GM12878 (cell line): ENCODE measurements around the gene AFG1L. TPM values are rescaled to one million over a fixed set of nuclear protein-coding genes. Genes with fewer than 3 reads are reported as not detected.

Experiments
- ATAC-seq: fragments of 200-7000 bp; cut with Tn5 transposase; 3 replicates; pipeline ENCODE4 v1.9.1; 2020; ENCODE audit warnings: mild to moderate bottlenecking, moderate library complexity
- BruUV-seq: library from RNA; stranded (reverse); fragments of 400-500 nt; replicated peaks from 2 replicates; lab custom pipeline; 2021; lab: Mats Ljungman, UMichigan
- CTCF ChIA-PET: fragments of 300-600 bp; sonication (Branson Sonifier 250); formaldehyde crosslinking; extraction: SDS; loops from one replicate; lab custom pipeline; 2021; ENCODE audit warnings: inconsistent platforms; lab: Yijun Ruan, JAX
- POLR2A ChIA-PET: fragments of 350-600 bp; formaldehyde crosslinking; extraction: SDS; loops from one replicate; lab custom pipeline; 2021; ENCODE audit warnings: inconsistent platforms; lab: Charles Lee
- RAD21 ChIA-PET: fragments of 300-600 bp; sonication (Branson Sonifier 250); formaldehyde crosslinking; loops from one replicate; lab custom pipeline; 2023; ENCODE audit warnings: antibody characterized with exemption; ENCODE audit not compliant: unreplicated experiment; lab: Charles Lee
- SMC1A ChIA-PET: fragments of 300-600 bp; sonication (Branson Sonifier 250); formaldehyde crosslinking; loops from one replicate; lab custom pipeline; 2023; ENCODE audit not compliant: unreplicated experiment, uncharacterized antibody; lab: Charles Lee
- DNase-seq: peaks from one replicate; pipeline ENCODE4 v3.0.0-alpha.2; 2011; ENCODE audit warnings: low read depth, low spot score
- FAIRE-seq: peaks from 3 replicates; lab custom pipeline; 2011; peaks lifted over from hg19 to GRCh38; lab: Jason Lieb, UNC
- H2AFZ ChIP-seq: 2 replicates; pipeline ENCODE4 v1.6.0; 2011; ENCODE audit warnings: low read depth, low read length, control low read depth; ENCODE audit not compliant: control insufficient read depth
- H3K27ac ChIP-seq: 2 replicates; pipeline ENCODE4 v1.5.1; 2011; ENCODE audit warnings: control low read depth; ENCODE audit not compliant: control insufficient read depth, insufficient read depth
- H3K27me3 ChIP-seq, 2 experiments: replicated peaks in 1 of 2; 2 replicates each; pipeline versions ENCODE4 v1.6.0 to v1.6.1; 2011; ENCODE audit warnings: low read length in 1 of 2; ENCODE audit not compliant: control insufficient read depth in 2 of 2, insufficient read depth in 2 of 2
- H3K36me3 ChIP-seq, 2 experiments: 2 replicates each; pipeline ENCODE4 v1.5.1; 2011; ENCODE audit warnings: low read length in 1 of 2; ENCODE audit not compliant: control insufficient read depth in 2 of 2, insufficient read depth in 2 of 2
- H3K4me1 ChIP-seq: 2 replicates; pipeline ENCODE4 v1.6.1; 2011; ENCODE audit warnings: mild to moderate bottlenecking, low read length, moderate library complexity, mixed read lengths; ENCODE audit not compliant: control insufficient read depth, insufficient read depth
- H3K4me2 ChIP-seq: 2 replicates; pipeline ENCODE4 v1.6.0; 2011; ENCODE audit warnings: control low read depth; ENCODE audit not compliant: control insufficient read depth, insufficient read depth
- H3K4me3 ChIP-seq: fragments of 200-600 bp; sonication (generic); 2 replicates; pipeline ENCODE4 v1.5.1; 2016
- H3K79me2 ChIP-seq: 2 replicates; pipeline ENCODE4 v1.6.0; 2011; ENCODE audit warnings: low read length; ENCODE audit not compliant: control insufficient read depth, insufficient read depth
- H3K9ac ChIP-seq: 2 replicates; pipeline ENCODE4 v1.8.0; 2011; ENCODE audit warnings: low read length, control low read depth, mixed read lengths; ENCODE audit not compliant: control insufficient read depth, insufficient read depth
- H3K9me3 ChIP-seq: replicated peaks from 3 replicates; pipeline ENCODE4 v1.5.1; 2011; ENCODE audit warnings: mild to moderate bottlenecking, low read length; ENCODE audit not compliant: control insufficient read depth, insufficient read depth
- H4K20me1 ChIP-seq: 2 replicates; pipeline ENCODE4 v1.6.0; 2011; ENCODE audit not compliant: control insufficient read depth, insufficient read depth
- ASH2L ChIP-seq: fragments of 300-600, 200-600 bp; sonication (generic); IDR thresholded peaks from 2 replicates; pipeline ENCODE4 v1.6.1; 2017; ENCODE audit warnings: low read depth, mild to moderate bottlenecking, borderline replicate concordance
- ATF2 ChIP-seq: IDR thresholded peaks from 2 replicates; pipeline ENCODE4 v1.6.1; 2012; ENCODE audit warnings: low read length, inconsistent platforms
- REST ChIP-seq: IDR thresholded peaks from 2 replicates; pipeline ENCODE4 v1.6.1; 2012; ENCODE audit warnings: mild to moderate bottlenecking, low read depth, low read length
- SIX5 ChIP-seq: IDR thresholded peaks from 2 replicates; pipeline ENCODE4 v1.6.1; 2011; ENCODE audit warnings: mild to moderate bottlenecking, low read depth, low read length, moderate library complexity; ENCODE audit not compliant: severe bottlenecking
- SKIL ChIP-seq: fragments of 450-650 bp; IDR thresholded peaks from 2 replicates; pipeline ENCODE4 v1.6.1; 2017; ENCODE audit warnings: mild to moderate bottlenecking, low read depth, inconsistent platforms; ENCODE audit not compliant: poor library complexity, severe bottlenecking
- SUPT20H ChIP-seq: IDR thresholded peaks from 2 replicates; pipeline ENCODE4 v1.6.1; 2011; ENCODE audit warnings: low read depth, mild to moderate bottlenecking, low read length, moderate library complexity, borderline replicate concordance; ENCODE audit not compliant: control insufficient read depth
- TBL1XR1 ChIP-seq: IDR thresholded peaks from 2 replicates; pipeline ENCODE4 v1.6.1; 2012; ENCODE audit warnings: low read depth, low read length, improper control_type of control experiment
- ZNF274 ChIP-seq: IDR thresholded peaks from one replicate; pipeline ENCODE4 v1.8.0; 2011; ENCODE audit not compliant: insufficient read length, insufficient read depth
- ZNF592 ChIP-seq: fragments of 450-650 bp; IDR thresholded peaks from 2 replicates; pipeline ENCODE4 v1.6.1; 2017; ENCODE audit warnings: mild to moderate bottlenecking, moderate library complexity
- WGBS: methylation state at CpG from one replicate; pipeline ENCODE4 v1.1.6; 2016; ENCODE audit warnings: low lambda C conversion rate; ENCODE audit not compliant: insufficient replicate concordance, insufficient coverage; ENCODE audit errors: missing lambda C conversion rate; 5-methylcytosine and 5-hydroxymethylcytosine counted together
- in situ Hi-C: fragments of 300-500 bp; cut with MboI; formaldehyde crosslinking; loops from 9 replicates; pipeline ENCODE4 v1.14.3; 2018; ENCODE audit warnings: mixed read lengths
- intact Hi-C: fragments of 100-400 bp; cut with micrococcal nuclease; formaldehyde crosslinking; loops from one replicate; pipeline ENCODE4 v1.14.2; 2022; ENCODE audit not compliant: unreplicated experiment
- polyA plus RNA-seq, 11 experiments: library from polyadenylated mRNA; depleted of rRNA in 4 of 11; unstranded in 6 of 11; stranded (reverse) in 5 of 11; fragments of >200 nt; fragmentation: Nextera tagmentation in 4 of 11; fragmentation: Illumina TruSeq in 1 of 11; extraction: Ambion mirVana in 4 of 11; extraction: Trizol in 1 of 11; gene quantifications; 1 replicate in 1 of 11; 2 replicates in 10 of 11; pipeline versions ENCODE4 v1.2.1 to v1.2.3, GENCODE V29; 2011 to 2016; ENCODE audit warnings: inconsistent platforms in 2 of 11, missing spikeins in 2 of 11, low read depth in 1 of 11
- total RNA-seq, 4 experiments: library from RNA; depleted of rRNA in 3 of 4; stranded (reverse); fragments of >200 nt in 3 of 4; fragmentation: Illumina TruSeq in 1 of 4; extraction: Trizol in 1 of 4; gene quantifications; 2 replicates each; pipeline versions ENCODE4 v1.2.1 to v1.2.3, GENCODE V29; 2013 to 2021

Gene AFG1L
- total and polyA plus RNA-seq, 10 of the 15 experiments (the other 5 are each of a cell fraction or from before 2014, with no cell fraction given): 2.3 to 9.0 (median 4.3) TPM

- TF ChIP-seq SUPT20H (no peak), ATF2 (no peak), ZNF274 (no peak), SIX5 (no peak)
Measured at GRCh38 chr6:108403236-108403635, 108.4 kb downstream of the AFG1L start (continued).

- no peak overlapping the region for H3K27ac ChIP-seq
- TF ChIP-seq TBL1XR1 (no peak), ZNF592 (no peak), ASH2L (no peak), SKIL (no peak), REST (no peak)
Measured at GRCh38 chr6:108406943-108407342, 112.1 kb downstream of the AFG1L start.

More at GRCh38 chr6:108406943-108407342, 112.1 kb downstream of the AFG1L start:
- ChIA-PET POLR2A (no interaction called here), CTCF (interaction anchor here (0.9 kb wide), 1 partner anchor 29 kb away, joined by 3 read pairs; no protein-coding TSS in a partner anchor), SMC1A (no interaction called here), RAD21 (no interaction called here)
- intact Hi-C loops: no loop called here
- Histone ChIP-seq H3K4me3 (no peak overlapping the region), H3K79me2 (no peaks in the 10 kb centered on the region), H3K36me3 (no peaks in the 10 kb centered on the region), H3K4me2 (no peak overlapping the region), H3K27me3 (no peaks in the 10 kb centered on the region), H2AFZ (no peak overlapping the region), H3K9ac (no peak overlapping the region), H3K4me1 (no peaks in the 10 kb centered on the region), H3K9me3 (no peaks in the 10 kb centered on the region; the same call in 2 of the 3 replicates), H4K20me1 (no peaks in the 10 kb centered on the region)
- DNase-seq (no peak), ATAC-seq (no peak), FAIRE-seq (no peak)
- in situ Hi-C loops: no loop called here
- BruUV-seq: no TSS peak
- WGBS: 76% methylated on average over 2 of the region's 2 CpGs
